ENCODE results near the gene NRIP1. TPM values are rescaled to one million over a fixed set of nuclear protein-coding genes. Genes with fewer than 3 reads are reported as not detected.

The NRIP1 gene
- total and polyA plus RNA-seq, 5 donors from 2014 or later = 11.6 to 20.3 (median 13.3) TPM

DNA sequence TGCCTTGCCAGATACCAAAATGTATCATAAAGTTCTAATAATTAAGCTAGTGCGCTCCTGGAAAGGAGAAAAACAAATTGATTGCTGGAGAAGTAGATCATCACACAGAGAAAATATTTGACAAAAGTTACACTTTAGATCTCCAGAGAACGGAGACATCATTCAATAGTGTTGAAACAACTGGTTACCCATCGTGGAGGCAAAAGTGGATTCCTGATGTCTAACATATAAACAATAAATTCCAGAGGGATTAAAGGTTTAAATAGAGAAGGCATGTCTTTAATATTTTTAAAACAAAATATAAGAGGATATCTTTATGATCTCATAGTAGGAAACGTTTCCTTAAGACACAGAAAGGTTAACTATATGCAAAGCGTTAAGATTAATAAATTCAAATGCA, 41.0 kb downstream of the NRIP1 start:
- Histone ChIP-seq H3K27ac (ENCODE audit: insufficient read depth, low read length, poor library complexity, severe bottlenecking) (no peak overlapping the region), H3K4me1 (ENCODE audit: control insufficient read depth, insufficient read depth, low read length, poor library complexity, severe bottlenecking) (no peaks in the 10 kb centered on the region), H3K36me3 (ENCODE audit: control insufficient read depth, insufficient read depth, low read length) (no peaks in the 10 kb centered on the region), H3K9me3 (ENCODE audit: control insufficient read depth in 2 of 2, low read length in 2 of 2) (no peaks in the 10 kb centered on the region), H3K4me3 (ENCODE audit: low read depth, low read length) (no peak overlapping the region), H3K27me3 (ENCODE audit: control insufficient read depth, insufficient read depth, low read length) (no peaks in the 10 kb centered on the region)
- no peak overlapping the region for H3K4me3 Mint-ChIP-seq
- peaks cover 5 to 41% (median 11%) of the 10 kb centered on the region in 4 donors for H3K4me1 Mint-ChIP-seq
- ATAC-seq (ENCODE audit: low read depth in 2 of 2) (no peak), DNase-seq (no peak)
- peaks cover 0 to 3% (median 0%) of the 10 kb centered on the region in 7 donors for H3K9me3 Mint-ChIP-seq
- peaks cover 4% of the 10 kb centered on the region for H3K27me3 Mint-ChIP-seq
- peaks cover 5% of the 10 kb centered on the region for H3K36me3 Mint-ChIP-seq
- H3K27ac Mint-ChIP-seq = no peak overlapping the region

DNA sequence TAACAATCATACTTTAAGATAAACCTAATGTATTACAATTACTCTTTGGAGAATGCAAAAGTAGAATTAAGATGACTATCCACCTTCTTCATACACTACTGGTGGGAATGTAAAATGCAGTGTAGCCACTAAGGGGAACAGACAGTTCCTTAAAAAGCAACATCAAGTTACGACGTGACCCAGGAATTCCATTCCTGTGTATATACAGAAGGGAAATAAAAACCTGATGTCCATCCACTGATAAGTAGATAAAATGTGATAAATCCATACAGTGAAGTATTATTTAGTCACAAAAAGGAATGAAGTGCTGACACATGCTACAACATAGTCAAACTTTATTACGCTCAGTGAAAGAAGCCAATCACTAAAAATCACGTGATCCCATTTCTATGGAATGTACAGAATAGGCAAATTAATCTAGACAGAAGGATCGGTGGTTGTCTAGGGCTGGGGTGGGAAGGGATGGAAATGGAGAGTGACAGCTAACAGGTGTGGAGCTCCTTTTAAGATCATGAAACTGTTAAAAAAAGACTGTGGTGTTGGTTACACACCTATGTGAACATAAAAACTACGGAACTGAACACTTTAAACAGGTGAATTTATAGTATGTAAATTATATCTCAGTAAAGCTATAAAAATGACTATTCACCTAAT, 42.1 kb downstream of the NRIP1 start:
- H3K9me3 Mint-ChIP-seq = peaks cover 0 to 3% (median 0%) of the 10 kb centered on the region in 7 donors
- no peak overlapping the region for H3K4me3 Mint-ChIP-seq
- Histone ChIP-seq H3K36me3 (ENCODE audit: control insufficient read depth, insufficient read depth, low read length) (no peaks in the 10 kb centered on the region), H3K27ac (ENCODE audit: insufficient read depth, low read length, poor library complexity, severe bottlenecking) (no peak overlapping the region), H3K27me3 (ENCODE audit: control insufficient read depth, insufficient read depth, low read length) (no peaks in the 10 kb centered on the region), H3K4me3 (ENCODE audit: low read depth, low read length) (no peak overlapping the region), H3K9me3 (ENCODE audit: control insufficient read depth in 2 of 2, low read length in 2 of 2) (no peaks in the 10 kb centered on the region), H3K4me1 (ENCODE audit: control insufficient read depth, insufficient read depth, low read length, poor library complexity, severe bottlenecking) (no peaks in the 10 kb centered on the region)
- no peak for ATAC-seq (ENCODE audit: low read depth in 2 of 2)
- H3K36me3 Mint-ChIP-seq = peaks cover 4% of the 10 kb centered on the region
- H3K4me1 Mint-ChIP-seq = peaks cover 10 to 41% (median 17%) of the 10 kb centered on the region in 4 donors
- peaks cover 4% of the 10 kb centered on the region for H3K27me3 Mint-ChIP-seq
- no peak overlapping the region for H3K27ac Mint-ChIP-seq
- DNase-seq = no peak

DNA sequence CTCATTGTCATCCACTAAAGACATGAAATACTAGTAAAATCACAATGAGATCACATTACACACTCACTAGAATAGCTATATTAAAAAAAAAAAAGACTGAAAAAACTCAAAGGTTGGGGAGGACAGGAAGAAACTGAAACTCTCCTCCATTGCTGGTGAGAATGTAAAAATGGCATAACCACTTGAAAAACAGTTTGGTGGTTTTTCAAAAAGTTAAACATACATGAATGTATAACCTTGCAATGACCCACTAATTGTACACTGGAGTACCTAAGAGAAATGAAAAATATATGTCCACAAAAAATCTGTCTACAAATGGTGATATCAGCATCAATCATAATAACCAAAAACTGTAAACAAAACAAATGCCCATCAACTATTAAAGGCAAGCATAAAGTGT, 44.0 kb downstream of the NRIP1 start:
- no peak overlapping the region for H3K4me3 ChIP-seq (ENCODE audit: low read depth, low read length)
- Mint-ChIP-seq H3K4me3 (no peak overlapping the region), H3K27me3 (no peaks in the 10 kb centered on the region), H3K27ac (no peak overlapping the region), H3K9me3 (peaks cover 0 to 3% (median 0%) of the 10 kb centered on the region in 7 donors), H3K36me3 (peaks cover 4% of the 10 kb centered on the region), H3K4me1 (peaks cover 10 to 29% (median 15%) of the 10 kb centered on the region in 4 donors)
- ATAC-seq (ENCODE audit: low read depth in 2 of 2) (no peak), DNase-seq (no peak)
- no peaks in the 10 kb centered on the region for H3K4me1 ChIP-seq (ENCODE audit: control insufficient read depth, insufficient read depth, low read length, poor library complexity, severe bottlenecking)
- no peaks in the 10 kb centered on the region for H3K9me3 ChIP-seq (ENCODE audit: control insufficient read depth in 2 of 2, low read length in 2 of 2)
- H3K36me3 ChIP-seq (ENCODE audit: control insufficient read depth, insufficient read depth, low read length) = no peaks in the 10 kb centered on the region
- H3K27me3 ChIP-seq (ENCODE audit: control insufficient read depth, insufficient read depth, low read length) = no peaks in the 10 kb centered on the region
- no peak overlapping the region for H3K27ac ChIP-seq (ENCODE audit: insufficient read depth, low read length, poor library complexity, severe bottlenecking)

DNA sequence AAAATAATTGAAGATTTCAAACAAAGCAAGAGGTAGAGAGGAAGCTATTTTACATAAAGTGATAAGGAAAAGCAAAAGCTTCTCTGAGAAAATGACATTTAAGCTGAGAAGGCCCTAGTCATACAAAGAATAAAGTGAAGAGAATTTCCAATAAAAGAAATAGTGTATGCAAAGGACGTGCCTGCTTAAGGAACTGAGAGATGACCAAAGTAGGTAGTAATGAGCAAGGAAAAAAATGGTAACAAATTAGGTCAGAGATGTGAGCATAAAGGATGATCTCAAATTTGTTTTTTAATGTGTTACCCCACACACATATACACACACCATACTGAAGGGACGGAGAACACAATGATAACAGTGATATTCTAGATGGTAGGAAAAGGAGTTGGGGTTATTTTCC, 46.4 kb downstream of the NRIP1 start:
- no peaks in the 10 kb centered on the region for H3K27me3 ChIP-seq (ENCODE audit: control insufficient read depth, insufficient read depth, low read length)
- Mint-ChIP-seq H3K27me3 (no peaks in the 10 kb centered on the region), H3K4me1 (peaks cover 10 to 19% (median 13%) of the 10 kb centered on the region in 4 donors), H3K27ac (no peak overlapping the region), H3K4me3 (no peak overlapping the region), H3K36me3 (no peaks in the 10 kb centered on the region), H3K9me3 (peaks cover 0 to 3% (median 0%) of the 10 kb centered on the region in 7 donors)
- H3K36me3 ChIP-seq (ENCODE audit: control insufficient read depth, insufficient read depth, low read length) = no peaks in the 10 kb centered on the region
- no peak for ATAC-seq (ENCODE audit: low read depth in 2 of 2)
- H3K4me1 ChIP-seq (ENCODE audit: control insufficient read depth, insufficient read depth, low read length, poor library complexity, severe bottlenecking) = no peaks in the 10 kb centered on the region
- DNase-seq = no peak
- H3K4me3 ChIP-seq (ENCODE audit: low read depth, low read length) = no peak overlapping the region
- no peak overlapping the region for H3K27ac ChIP-seq (ENCODE audit: insufficient read depth, low read length, poor library complexity, severe bottlenecking)
- H3K9me3 ChIP-seq (ENCODE audit: control insufficient read depth in 2 of 2, low read length in 2 of 2) = no peaks in the 10 kb centered on the region

DNA sequence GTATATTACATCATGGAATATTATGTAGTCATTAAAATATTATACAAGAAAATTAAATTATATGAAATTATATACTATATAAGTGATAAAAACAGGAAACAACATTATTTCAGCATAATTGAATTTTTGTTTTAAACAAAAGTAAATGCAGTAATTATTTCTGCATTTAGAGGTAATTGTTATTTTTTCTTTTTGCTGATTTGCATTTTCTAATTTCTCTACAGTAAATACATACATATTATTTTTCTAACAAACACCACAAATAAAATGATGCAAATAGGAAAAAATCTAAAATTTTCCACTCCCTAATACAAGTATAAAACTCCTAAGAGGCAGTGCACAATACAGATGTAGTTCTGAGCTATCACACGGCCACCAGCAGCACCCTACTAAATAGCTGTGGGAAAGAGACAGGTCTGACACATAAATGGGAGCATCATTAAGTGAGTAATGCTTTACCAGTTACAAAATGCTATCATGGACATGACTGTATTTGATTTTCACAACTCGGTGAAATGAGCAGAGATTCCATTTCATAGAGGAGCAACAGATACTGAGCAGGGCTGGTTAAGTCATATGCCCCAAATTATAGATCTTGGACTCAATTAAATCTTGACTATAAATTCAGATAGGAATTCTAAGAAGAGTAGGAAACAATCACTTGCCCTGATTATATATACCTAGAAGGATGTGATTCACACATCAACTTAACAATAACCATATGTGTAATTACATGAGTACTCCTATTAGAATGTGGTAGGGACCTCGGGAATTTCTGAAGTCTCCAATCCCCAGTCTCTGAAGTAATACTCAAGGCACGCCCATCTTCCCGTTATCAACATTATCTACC, 49.0 kb downstream of the NRIP1 start:
- H3K27me3 ChIP-seq (ENCODE audit: control insufficient read depth, insufficient read depth, low read length) = no peaks in the 10 kb centered on the region
- Mint-ChIP-seq H3K4me1 (peaks cover 7 to 14% (median 8%) of the 10 kb centered on the region in 4 donors), H3K9me3 (no peaks in the 10 kb centered on the region), H3K4me3 (no peak overlapping the region), H3K27me3 (no peaks in the 10 kb centered on the region), H3K27ac (no peak overlapping the region), H3K36me3 (no peaks in the 10 kb centered on the region)
- no peaks in the 10 kb centered on the region for H3K4me1 ChIP-seq (ENCODE audit: control insufficient read depth, insufficient read depth, low read length, poor library complexity, severe bottlenecking)
- no peak for ATAC-seq (ENCODE audit: low read depth in 2 of 2)
- no peak overlapping the region for H3K27ac ChIP-seq (ENCODE audit: insufficient read depth, low read length, poor library complexity, severe bottlenecking)
- H3K36me3 ChIP-seq (ENCODE audit: control insufficient read depth, insufficient read depth, low read length) = no peaks in the 10 kb centered on the region
- DNase-seq = no peak
- no peak overlapping the region for H3K4me3 ChIP-seq (ENCODE audit: low read depth, low read length)
- no peaks in the 10 kb centered on the region for H3K9me3 ChIP-seq (ENCODE audit: control insufficient read depth in 2 of 2, low read length in 2 of 2)

DNA sequence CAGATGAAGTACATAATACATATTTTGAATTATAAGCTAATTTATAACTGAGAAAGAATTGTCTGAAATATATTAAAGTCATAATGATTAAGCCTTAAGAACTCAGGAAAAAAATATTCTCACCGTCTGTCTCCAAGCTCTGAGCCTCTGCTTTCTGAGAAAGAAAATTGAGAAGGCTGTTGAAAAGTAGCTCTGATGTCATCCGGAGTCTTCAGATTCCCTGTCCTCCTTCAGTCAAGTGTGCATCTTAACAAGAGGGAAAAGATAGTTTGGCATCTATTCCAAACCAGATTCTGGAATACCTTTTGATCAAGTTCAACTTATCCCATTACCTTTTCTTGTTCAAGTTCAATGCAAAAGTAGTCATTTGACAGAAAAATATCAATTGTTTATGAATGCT, 50.6 kb downstream of the NRIP1 start:
- H3K4me3 Mint-ChIP-seq = no peak overlapping the region
- no peak overlapping the region for H3K4me3 ChIP-seq (ENCODE audit: low read depth, low read length)
- no peaks in the 10 kb centered on the region for H3K27me3 Mint-ChIP-seq
- no peaks in the 10 kb centered on the region for H3K9me3 Mint-ChIP-seq
- H3K27ac ChIP-seq (ENCODE audit: insufficient read depth, low read length, poor library complexity, severe bottlenecking) = no peak overlapping the region
- ATAC-seq (ENCODE audit: low read depth in 2 of 2) (no peak), DNase-seq (no peak)
- H3K36me3 ChIP-seq (ENCODE audit: control insufficient read depth, insufficient read depth, low read length) = no peaks in the 10 kb centered on the region
- no peaks in the 10 kb centered on the region for H3K4me1 ChIP-seq (ENCODE audit: control insufficient read depth, insufficient read depth, low read length, poor library complexity, severe bottlenecking)
- H3K4me1 Mint-ChIP-seq = peaks cover 6 to 10% (median 8%) of the 10 kb centered on the region in 4 donors
- H3K9me3 ChIP-seq (ENCODE audit: control insufficient read depth in 2 of 2, low read length in 2 of 2) = no peaks in the 10 kb centered on the region
- H3K27me3 ChIP-seq (ENCODE audit: control insufficient read depth, insufficient read depth, low read length) = no peaks in the 10 kb centered on the region
- H3K27ac Mint-ChIP-seq = no peak overlapping the region
- H3K36me3 Mint-ChIP-seq = no peaks in the 10 kb centered on the region

DNA sequence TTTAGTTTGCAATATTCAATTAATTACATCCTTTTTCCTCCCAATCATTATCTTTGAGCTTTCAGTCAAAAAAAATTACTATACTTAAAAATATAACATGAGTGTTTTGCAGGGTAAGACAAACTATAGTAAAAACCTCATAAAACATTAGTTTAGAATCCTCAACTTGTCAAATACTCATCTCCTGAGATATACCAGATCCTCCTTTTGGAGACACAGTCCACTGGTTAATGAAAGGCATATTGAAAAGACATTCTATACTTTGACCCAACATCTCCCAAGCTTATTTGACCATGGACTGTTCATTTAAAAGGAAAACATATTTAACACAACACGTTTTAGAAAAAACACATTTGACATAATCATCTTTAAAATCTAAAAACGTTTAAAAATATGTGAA, 52.8 kb downstream of the NRIP1 start:
- Histone ChIP-seq H3K36me3 (ENCODE audit: control insufficient read depth, insufficient read depth, low read length) (no peaks in the 10 kb centered on the region), H3K4me1 (ENCODE audit: control insufficient read depth, insufficient read depth, low read length, poor library complexity, severe bottlenecking) (no peaks in the 10 kb centered on the region), H3K9me3 (ENCODE audit: control insufficient read depth in 2 of 2, low read length in 2 of 2) (no peaks in the 10 kb centered on the region), H3K27ac (ENCODE audit: insufficient read depth, low read length, poor library complexity, severe bottlenecking) (no peak overlapping the region), H3K4me3 (ENCODE audit: low read depth, low read length) (no peak overlapping the region), H3K27me3 (ENCODE audit: control insufficient read depth, insufficient read depth, low read length) (no peaks in the 10 kb centered on the region)
- no peak for DNase-seq
- Mint-ChIP-seq H3K4me3 (no peak overlapping the region), H3K4me1 (peaks cover 1 to 12% (median 5%) of the 10 kb centered on the region in 4 donors), H3K27ac (no peak overlapping the region), H3K9me3 (no peaks in the 10 kb centered on the region), H3K36me3 (peaks cover 4% of the 10 kb centered on the region), H3K27me3 (no peaks in the 10 kb centered on the region)
- no peak for ATAC-seq (ENCODE audit: low read depth in 2 of 2)

All from CD4-positive, CD25-positive, alpha-beta regulatory T cell (primary cell).